ENCODE results near the gene ZBTB7C.

DNA sequence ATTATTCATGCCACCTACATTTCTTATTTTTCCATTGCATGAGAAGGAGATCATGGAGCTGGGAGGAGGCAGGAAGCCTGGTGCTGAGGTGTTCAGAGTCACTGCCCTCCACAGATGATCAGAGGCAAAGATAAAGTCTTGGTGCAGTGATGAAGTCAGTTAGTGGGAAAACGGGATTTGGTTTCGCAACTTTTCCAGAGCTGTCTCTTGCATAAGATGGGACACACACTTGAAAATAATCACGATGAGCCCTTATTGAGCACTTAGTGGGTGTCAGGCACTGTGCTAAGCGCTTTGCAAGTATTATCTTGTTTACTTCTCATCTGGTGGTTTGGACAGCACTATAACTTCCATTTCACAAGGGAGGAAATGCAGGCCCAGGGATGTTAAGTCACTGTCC is 256.6 kb downstream of the ZBTB7C start:
- TF ChIP-seq, protein P1, sequence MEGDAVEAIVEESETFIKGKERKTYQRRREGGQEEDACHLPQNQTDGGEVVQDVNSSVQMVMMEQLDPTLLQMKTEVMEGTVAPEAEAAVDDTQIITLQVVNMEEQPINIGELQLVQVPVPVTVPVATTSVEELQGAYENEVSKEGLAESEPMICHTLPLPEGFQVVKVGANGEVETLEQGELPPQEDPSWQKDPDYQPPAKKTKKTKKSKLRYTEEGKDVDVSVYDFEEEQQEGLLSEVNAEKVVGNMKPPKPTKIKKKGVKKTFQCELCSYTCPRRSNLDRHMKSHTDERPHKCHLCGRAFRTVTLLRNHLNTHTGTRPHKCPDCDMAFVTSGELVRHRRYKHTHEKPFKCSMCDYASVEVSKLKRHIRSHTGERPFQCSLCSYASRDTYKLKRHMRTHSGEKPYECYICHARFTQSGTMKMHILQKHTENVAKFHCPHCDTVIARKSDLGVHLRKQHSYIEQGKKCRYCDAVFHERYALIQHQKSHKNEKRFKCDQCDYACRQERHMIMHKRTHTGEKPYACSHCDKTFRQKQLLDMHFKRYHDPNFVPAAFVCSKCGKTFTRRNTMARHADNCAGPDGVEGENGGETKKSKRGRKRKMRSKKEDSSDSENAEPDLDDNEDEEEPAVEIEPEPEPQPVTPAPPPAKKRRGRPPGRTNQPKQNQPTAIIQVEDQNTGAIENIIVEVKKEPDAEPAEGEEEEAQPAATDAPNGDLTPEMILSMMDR (IDR thresholded peaks at IDR 0.05 in 2 of 3, conservative IDR thresholded peaks at IDR 0.05 in 1 of 3; ENCODE audit: control insufficient read depth in 2 of 3, extremely low read depth in 1 of 3, insufficient read depth in 1 of 3, low read depth in 3 of 3, low read length in 3 of 3): no peak
- TF ChIP-seq HDAC6 (IDR thresholded peaks at IDR 0.05; ENCODE audit: unreplicated experiment) (no peak), FOXM1 (IDR thresholded peaks at IDR 0.05; ENCODE audit: low read depth, low read length) (no peak), SUPT20H (IDR thresholded peaks at IDR 0.05; ENCODE audit: borderline replicate concordance, control insufficient read depth, low read depth, low read length) (no peak), RFX5 (IDR thresholded peaks at IDR 0.05; ENCODE audit: low read depth, low read length) (no peak)

All from GM12878 (cell line).